Measurements from ENCODE around the gene KRTAP16-1. TPM values are rescaled to one million over a fixed set of nuclear protein-coding genes. Genes with fewer than 3 reads are reported as not detected.

The KRTAP16-1 gene
- total and polyA plus RNA-seq, 2 donors (not counting 3 experiments of a cell fraction or from before 2014, with no cell fraction given): not detected

DNA sequence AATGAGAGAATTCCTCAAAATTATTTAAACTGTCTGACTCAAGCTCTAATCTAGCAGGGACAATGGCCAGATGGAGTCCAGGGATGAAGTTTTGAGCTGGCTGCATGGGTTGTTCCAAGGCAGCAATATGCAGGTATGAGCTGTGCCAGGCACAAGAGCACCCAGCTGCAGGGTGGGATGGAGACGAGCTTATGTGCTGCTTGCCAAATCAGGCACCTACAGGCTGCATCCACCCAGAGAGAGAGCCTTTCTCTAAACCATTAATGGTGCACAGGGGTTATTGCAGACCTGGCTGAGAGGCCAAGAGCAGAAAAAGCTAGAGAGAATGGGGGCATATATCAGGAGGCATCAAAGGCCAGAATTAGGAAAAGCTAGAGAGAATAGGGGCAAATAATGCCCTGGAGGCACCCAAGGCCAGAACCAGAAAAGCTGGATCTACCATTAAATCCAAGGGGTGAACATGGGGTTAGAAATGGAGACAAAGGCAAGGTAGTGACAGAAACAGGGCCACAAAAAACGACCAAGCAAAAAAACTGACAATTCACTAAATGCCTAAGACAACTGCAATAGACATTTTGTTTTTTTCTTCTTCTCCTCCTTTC is 30.6 kb upstream of the KRTAP16-1 start:
- TF ChIP-seq JUN (IDR thresholded peaks at IDR 0.05; ENCODE audit: borderline replicate concordance, insufficient read depth, insufficient read length, low read depth) (no peak), MYC (IDR thresholded peaks at IDR 0.05; ENCODE audit: low read depth, low read length) (no peak), GATA2 (IDR thresholded peaks at IDR 0.05; ENCODE audit: insufficient read depth, insufficient read length, low read depth, low read length) (no peak), POLR2AphosphoS5 (IDR thresholded peaks at IDR 0.05; ENCODE audit: insufficient read depth, low read depth, low read length) (no peak), FOS (IDR thresholded peaks at IDR 0.05; ENCODE audit: borderline replicate concordance, insufficient read depth, low read length) (no peak), EZH2 (IDR thresholded peaks at IDR 0.05; ENCODE audit: borderline replicate concordance, low read depth, low read length, severe bottlenecking) (no peak), POLR2A (IDR thresholded peaks at IDR 0.05; ENCODE audit: low read depth, low read length) (no peak)
- TF ChIP-seq, protein P1, sequence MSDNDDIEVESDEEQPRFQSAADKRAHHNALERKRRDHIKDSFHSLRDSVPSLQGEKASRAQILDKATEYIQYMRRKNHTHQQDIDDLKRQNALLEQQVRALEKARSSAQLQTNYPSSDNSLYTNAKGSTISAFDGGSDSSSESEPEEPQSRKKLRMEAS (IDR thresholded peaks at IDR 0.05; ENCODE audit: insufficient read depth, insufficient read length): no peak
- TF ChIP-seq, protein P2, sequence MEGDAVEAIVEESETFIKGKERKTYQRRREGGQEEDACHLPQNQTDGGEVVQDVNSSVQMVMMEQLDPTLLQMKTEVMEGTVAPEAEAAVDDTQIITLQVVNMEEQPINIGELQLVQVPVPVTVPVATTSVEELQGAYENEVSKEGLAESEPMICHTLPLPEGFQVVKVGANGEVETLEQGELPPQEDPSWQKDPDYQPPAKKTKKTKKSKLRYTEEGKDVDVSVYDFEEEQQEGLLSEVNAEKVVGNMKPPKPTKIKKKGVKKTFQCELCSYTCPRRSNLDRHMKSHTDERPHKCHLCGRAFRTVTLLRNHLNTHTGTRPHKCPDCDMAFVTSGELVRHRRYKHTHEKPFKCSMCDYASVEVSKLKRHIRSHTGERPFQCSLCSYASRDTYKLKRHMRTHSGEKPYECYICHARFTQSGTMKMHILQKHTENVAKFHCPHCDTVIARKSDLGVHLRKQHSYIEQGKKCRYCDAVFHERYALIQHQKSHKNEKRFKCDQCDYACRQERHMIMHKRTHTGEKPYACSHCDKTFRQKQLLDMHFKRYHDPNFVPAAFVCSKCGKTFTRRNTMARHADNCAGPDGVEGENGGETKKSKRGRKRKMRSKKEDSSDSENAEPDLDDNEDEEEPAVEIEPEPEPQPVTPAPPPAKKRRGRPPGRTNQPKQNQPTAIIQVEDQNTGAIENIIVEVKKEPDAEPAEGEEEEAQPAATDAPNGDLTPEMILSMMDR (IDR thresholded peaks at IDR 0.05; ENCODE audit: extremely low read depth in 1 of 2, insufficient read depth in 1 of 2, low read depth in 1 of 2, low read length in 2 of 2): no peak
- Histone ChIP-seq H3K4me3 (replicated peaks in 1 of 3; ENCODE audit: insufficient read depth in 1 of 3, low read depth in 1 of 3, low read length in 3 of 3) (no peak overlapping the region), H3K79me2 (ENCODE audit: control insufficient read depth, insufficient read depth, low read length) (no peaks in the 10 kb centered on the region), H3K36me3 (ENCODE audit: control insufficient read depth in 2 of 2, extremely low read depth in 1 of 2, insufficient read depth in 2 of 2, low read length in 2 of 2) (no peaks in the 10 kb centered on the region), H3K27ac (ENCODE audit: insufficient read depth, low read depth, low read length) (no peak overlapping the region), H2AFZ (ENCODE audit: low read depth, low read length) (no peak overlapping the region), H3K27me3 (ENCODE audit: control insufficient read depth in 2 of 2, insufficient read depth in 2 of 2, low read length in 2 of 2) (no peaks in the 10 kb centered on the region), H3K4me2 (ENCODE audit: insufficient read depth, low read length) (no peak overlapping the region), H3K9me1 (replicated peaks; ENCODE audit: control insufficient read depth, extremely low read depth, insufficient read depth, low read length) (no peaks in the 10 kb centered on the region), H3K9me3 (replicated peaks; ENCODE audit: control insufficient read depth, insufficient read depth, low read length) (no peaks in the 10 kb centered on the region), H3K4me1 (ENCODE audit: control insufficient read depth, extremely low read depth, insufficient read depth, low read length) (no peaks in the 10 kb centered on the region), H4K20me1 (replicated peaks; ENCODE audit: control insufficient read depth, extremely low read depth, insufficient read depth, low read length) (no peaks in the 10 kb centered on the region), H3K9ac (replicated peaks; ENCODE audit: extremely low read depth, insufficient read depth, low read length) (no peak overlapping the region)
- DNase-seq (ENCODE audit: low read depth, low spot score): no peak
- POLR2A ChIA-PET: no interaction called here
- BruUV-seq (replicated peaks): no TSS peak
- FAIRE-seq: no peak
- dilution Hi-C loops (cut with MboI; ENCODE audit: extremely low pct_ligation_motif_present, low sequenced_read_pairs) (no loop called here), intact Hi-C loops (cut with micrococcal nuclease) (no loop called here)
- CTCF ChIA-PET: interaction anchor here (0.6 to 0.9 kb wide), 2 partner anchors 78 to 210 kb away, joined by 3 read pairs; no protein-coding TSS in a partner anchor

Data from endothelial cell of umbilical vein (primary cell).